GM23338 (cell line): ENCODE data around the gene EIF1B. TPM values are rescaled to one million over a fixed set of nuclear protein-coding genes. Genes with fewer than 3 reads are reported as not detected.

Experiments used
- ATAC-seq: fragments of 200-7000 bp; cut with Tn5 transposase; 3 replicates; pipeline ENCODE4 v1.9.1; 2020
- DNase-seq: peaks from one replicate; pipeline ENCODE4 v3.0.0-alpha.2; 2015; ENCODE audit warnings: low spot score
- H2AFZ ChIP-seq: fragments of 200-600 bp; sonication (generic); 2 replicates; pipeline ENCODE4 v1.8.0; 2016; ENCODE audit warnings: antibody characterized with exemption, mild to moderate bottlenecking, moderate library complexity
- H3F3A ChIP-seq: fragments of 200-600 bp; sonication (generic); replicated peaks from 2 replicates; pipeline ENCODE4 v1.8.0; 2017; ENCODE audit warnings: antibody characterized with exemption, mixed run types, low read depth
- H3K27ac ChIP-seq: fragments of 200-600 bp; sonication (generic); 2 replicates; pipeline ENCODE4 v1.6.1; 2016; ENCODE audit warnings: low read depth
- H3K27me3 ChIP-seq: fragments of 200-600 bp; sonication (generic); 2 replicates; pipeline ENCODE4 v1.8.0; 2016; ENCODE audit warnings: mild to moderate bottlenecking, mixed run types, moderate library complexity; ENCODE audit not compliant: insufficient read depth
- H3K36me3 ChIP-seq: fragments of 200-600 bp; sonication (generic); 2 replicates; pipeline ENCODE4 v1.8.0; 2016; ENCODE audit warnings: mild to moderate bottlenecking; ENCODE audit not compliant: insufficient read depth
- H3K4me1 ChIP-seq: fragments of 200-600 bp; sonication (generic); 2 replicates; pipeline ENCODE4 v1.8.0; 2016; ENCODE audit warnings: mild to moderate bottlenecking, moderate library complexity; ENCODE audit not compliant: insufficient read depth
- H3K4me2 ChIP-seq: fragments of 200-600 bp; sonication (generic); 2 replicates; pipeline ENCODE4 v1.7.1; 2017; ENCODE audit warnings: mixed run types
- H3K4me3 ChIP-seq: fragments of 200-600 bp; sonication (generic); 2 replicates; pipeline ENCODE4 v1.6.1; 2016; ENCODE audit warnings: mixed run types
- H3K79me2 ChIP-seq: fragments of 200-600 bp; sonication (generic); replicated peaks from 2 replicates; pipeline ENCODE4 v1.8.0; 2017; ENCODE audit warnings: mild to moderate bottlenecking; ENCODE audit not compliant: insufficient read depth
- H3K9me2 ChIP-seq: fragments of 200-600 bp; sonication (generic); 2 replicates; pipeline ENCODE4 v1.8.0; 2017; ENCODE audit not compliant: insufficient read depth
- H4K20me1 ChIP-seq: fragments of 200-600 bp; sonication (generic); replicated peaks from 2 replicates; pipeline ENCODE4 v1.8.0; 2017; ENCODE audit warnings: mild to moderate bottlenecking; ENCODE audit not compliant: insufficient read depth
- H3K27ac Mint-ChIP-seq: 2 replicates; pipeline ENCODE4 v1.8.0; 2020; ENCODE audit warnings: inconsistent platforms, mild to moderate bottlenecking, moderate library complexity, mixed read lengths
- H3K27me3 Mint-ChIP-seq: 3 replicates; pipeline ENCODE4 v1.8.0; 2022; ENCODE audit warnings: low read depth, mild to moderate bottlenecking, moderate library complexity, mixed read lengths, inconsistent platforms; ENCODE audit not compliant: insufficient read depth, poor library complexity
- H3K36me3 Mint-ChIP-seq: 3 replicates; pipeline ENCODE4 v1.8.0; 2021; ENCODE audit warnings: low read depth, mild to moderate bottlenecking, inconsistent platforms, moderate library complexity, mixed read lengths
- H3K4me1 Mint-ChIP-seq: 3 replicates; pipeline ENCODE4 v1.8.0; 2020; ENCODE audit warnings: mild to moderate bottlenecking, inconsistent platforms, mixed read lengths
- H3K4me3 Mint-ChIP-seq: 3 replicates; pipeline ENCODE4 v1.8.0; 2021; ENCODE audit warnings: moderate library complexity, mild to moderate bottlenecking, inconsistent platforms, mixed read lengths
- H3K9me3 Mint-ChIP-seq: 3 replicates; pipeline ENCODE4 v1.8.0; 2020; ENCODE audit warnings: moderate library complexity, mild to moderate bottlenecking, inconsistent platforms, mixed read lengths
- CREB1 ChIP-seq: fragments of 250-450 bp; sonication (Bioruptor Pico); IDR thresholded peaks from 2 replicates; pipeline ENCODE4 v1.5.0; 2020; ENCODE audit warnings: low read depth, mild to moderate bottlenecking, moderate library complexity
- CTCF ChIP-seq, 2 experiments: fragments of 200-600 bp in 1 of 2; sonication (generic) in 1 of 2; conservative IDR thresholded peaks; 2 replicates each; pipeline versions ENCODE4 v1.5.1 to v1.6.1; 2016 to 2017; ENCODE audit warnings: antibody characterized with exemption in 2 of 2, low read depth in 2 of 2, mild to moderate bottlenecking in 2 of 2, moderate library complexity in 1 of 2
- ETS1 ChIP-seq: IDR thresholded peaks from 2 replicates; pipeline ENCODE4 v1.6.1; 2016; ENCODE audit warnings: antibody characterized with exemption
- EZH2 ChIP-seq: fragments of 200-600 bp; sonication (generic); IDR thresholded peaks from one replicate; pipeline ENCODE4 v1.8.0; 2017; ENCODE audit warnings: antibody characterized with exemption, mild to moderate bottlenecking, low read depth; ENCODE audit not compliant: unreplicated experiment
- EZH2phosphoT487 ChIP-seq: fragments of 200-600 bp; sonication (generic); IDR thresholded peaks from one replicate; pipeline ENCODE4 v1.8.1; 2018; ENCODE audit warnings: antibody characterized with exemption; ENCODE audit not compliant: unreplicated experiment
- JUNB ChIP-seq: IDR thresholded peaks from one replicate; pipeline ENCODE4 v1.6.1; 2016; ENCODE audit warnings: antibody characterized with exemption; ENCODE audit not compliant: unreplicated experiment
- NANOG ChIP-seq: IDR thresholded peaks from 2 replicates; pipeline ENCODE4 v1.6.1; 2016; ENCODE audit warnings: antibody characterized with exemption, borderline replicate concordance
- POLR2AphosphoS5 ChIP-seq: IDR thresholded peaks from 2 replicates; pipeline ENCODE4 v1.6.1; 2016; ENCODE audit warnings: antibody characterized with exemption, low read depth
- REST ChIP-seq: IDR thresholded peaks from one replicate; pipeline ENCODE4 v1.6.1; 2018; ENCODE audit warnings: antibody characterized with exemption; ENCODE audit not compliant: unreplicated experiment
- STAT1 ChIP-seq: IDR thresholded peaks from one replicate; pipeline ENCODE4 v1.6.1; 2016; ENCODE audit warnings: antibody characterized with exemption; ENCODE audit not compliant: unreplicated experiment
- ZNF114 ChIP-seq: fragments of 250-450 bp; sonication (Bioruptor Pico); IDR thresholded peaks from 2 replicates; pipeline ENCODE4 v1.5.0; 2020; ENCODE audit warnings: mild to moderate bottlenecking, moderate library complexity
- ZNF331 ChIP-seq: fragments of 250-450 bp; sonication (Bioruptor Pico); IDR thresholded peaks from 2 replicates; pipeline ENCODE4 v1.5.0; 2020; ENCODE audit warnings: low read depth, mild to moderate bottlenecking, moderate library complexity
- ZNF462 ChIP-seq: fragments of 250-450 bp; sonication (Bioruptor Pico); IDR thresholded peaks from 2 replicates; pipeline ENCODE4 v1.5.0; 2020; ENCODE audit warnings: mild to moderate bottlenecking, moderate library complexity
- polyA plus RNA-seq: library from polyadenylated mRNA; unstranded; fragments of >200 nt; fragmentation: Nextera tagmentation; extraction: Ambion mirVana; gene quantifications from 2 replicates; pipeline ENCODE4 v1.2.1, GENCODE V29; 2016
- total RNA-seq: library from RNA; depleted of rRNA; stranded (reverse); fragments of >200 nt; shearing (Covaris generic); gene quantifications from 2 replicates; pipeline ENCODE4 v1.2.3, GENCODE V29; 2014

EIF1B gene
- total and polyA plus RNA-seq, 2 experiments from 2014 or later, result 24.4 to 229 TPM

- no peak for ATAC-seq
- Mint-ChIP-seq H3K4me1 (peaks cover 22% of the 10 kb centered on the region), H3K36me3 (no peaks in the 10 kb centered on the region), H3K4me3 (no peak overlapping the region), H3K9me3 (no peaks in the 10 kb centered on the region), H3K27ac (no peak overlapping the region), H3K27me3 (peaks cover 1% of the 10 kb centered on the region)
- Histone ChIP-seq H2AFZ (no peak overlapping the region; the same call in 1 of the 2 replicates), H3K27me3 (no peaks in the 10 kb centered on the region), H3K36me3 (no peaks in the 10 kb centered on the region), H4K20me1 (no peaks in the 10 kb centered on the region), H3K4me1 (peaks cover 12% of the 10 kb centered on the region), H3K9me2 (peaks cover 7% of the 10 kb centered on the region; the same call in 1 of the 2 replicates), H3K27ac (no peak overlapping the region), H3K79me2 (no peaks in the 10 kb centered on the region), H3K4me3 (no peak overlapping the region), H3F3A (no peaks in the 10 kb centered on the region), H3K4me2 (no peak overlapping the region)
- DNase-seq, result no peak
- TF ChIP-seq ZNF331 (CRISPR knock-in tag), result no peak
- TF ChIP-seq ZNF462, result no peak
- no peak for TF ChIP-seq ETS1
- TF ChIP-seq NANOG, result no peak
- TF ChIP-seq REST, result no peak
- no peak for TF ChIP-seq POLR2AphosphoS5
- no peak for TF ChIP-seq EZH2phosphoT487
- TF ChIP-seq ZNF114 (CRISPR knock-in tag), result no peak
- no peak for TF ChIP-seq JUNB
- no peak for TF ChIP-seq CREB1
- no peak for TF ChIP-seq CTCF (conservative IDR thresholded peaks at IDR 0.05; ENCODE audit: low read depth in 2 of 2)
- no peak for TF ChIP-seq EZH2
- no peak for TF ChIP-seq STAT1
Measured at GRCh38 chr3:40323946-40324345, 14.4 kb downstream of the EIF1B start.
